Measurements from ENCODE around the gene PRLHR.

GRCh38 chr10:118596426-118597124 lies 1.1 kb upstream of the PRLHR start:
- TF ChIP-seq POLR2A (IDR thresholded peaks at IDR 0.05; ENCODE audit: low read depth, low read length): no peak
- TF ChIP-seq TAF1 (IDR thresholded peaks at IDR 0.05; ENCODE audit: low read depth, low read length): no peak
- no peak for TF ChIP-seq POLR2AphosphoS5 (IDR thresholded peaks at IDR 0.05; ENCODE audit: low read depth, low read length)
- TF ChIP-seq POU2F2 (IDR thresholded peaks at IDR 0.05; ENCODE audit: low read depth, low read length): no peak
- TF ChIP-seq SPI1 (IDR thresholded peaks at IDR 0.05; ENCODE audit: low read depth, low read length): no peak
